Erythroblast (primary cell): ENCODE data around the gene SOCS3.

Experiments used
- GATA1 ChIP-seq: IDR thresholded peaks from 2 replicates; pipeline ENCODE4 v1.6.1; 2011; ENCODE audit warnings: low read depth, mild to moderate bottlenecking, control low read depth, low read length, moderate library complexity
- POLR2A ChIP-seq: IDR thresholded peaks from 2 replicates; pipeline ENCODE4 v1.6.1; 2011; ENCODE audit warnings: mild to moderate bottlenecking, low read length

GRCh38 chr17:78375401-78376151 is 15.7 kb upstream of the SOCS3 start:
- TF ChIP-seq POLR2A (no peak), GATA1 (no peak)
